H1 (cell line): ENCODE results near the gene ZDHHC20. TPM values are rescaled to one million over a fixed set of nuclear protein-coding genes. Genes with fewer than 3 reads are reported as not detected.

Experiments
- CTCF ChIA-PET: fragments of 300-600 bp; sonication (Branson Sonifier 250); formaldehyde crosslinking; loops from one replicate; lab custom pipeline; 2021; ENCODE audit not compliant: partially characterized antibody; lab: Charles Lee
- POLR2A ChIA-PET: fragments of 300-600 bp; sonication (Branson Sonifier 250); formaldehyde crosslinking; loops from one replicate; lab custom pipeline; 2021; ENCODE audit warnings: inconsistent platforms; ENCODE audit not compliant: partially characterized antibody; lab: Charles Lee
- DNase-seq, 2 experiments: peaks; one replicate each; pipeline versions ENCODE4 v3.0.0 to v3.0.0-alpha.2; 2010 to 2022; ENCODE audit warnings: low spot score in 2 of 2, low read depth in 1 of 2, mixed read lengths in 1 of 2
- FAIRE-seq: peaks from 2 replicates; lab custom pipeline; 2011; peaks lifted over from hg19 to GRCh38; lab: Jason Lieb, UNC
- H2AFZ ChIP-seq: 2 replicates; pipeline ENCODE4 v1.8.1; 2012; ENCODE audit warnings: low read length, inconsistent platforms
- H2AK5ac ChIP-seq: 2 replicates; pipeline ENCODE4 v1.6.1; 2013; ENCODE audit warnings: low read depth, low read length
- H2BK120ac ChIP-seq: replicated peaks from 2 replicates; pipeline ENCODE3; 2013; ENCODE audit warnings: low read depth, low read length, inconsistent platforms
- H2BK12ac ChIP-seq: 2 replicates; pipeline ENCODE4 v1.6.1; 2013; ENCODE audit warnings: low read depth, low read length
- H2BK15ac ChIP-seq: 2 replicates; pipeline ENCODE4 v1.6.1; 2013; ENCODE audit warnings: low read length
- H2BK20ac ChIP-seq: 2 replicates; pipeline ENCODE4 v1.6.1; 2013; ENCODE audit warnings: low read length
- H2BK5ac ChIP-seq: 2 replicates; pipeline ENCODE4 v1.6.1; 2013; ENCODE audit warnings: low read depth, low read length
- H3K14ac ChIP-seq: 2 replicates; pipeline ENCODE4 v1.6.1; 2013; ENCODE audit warnings: inconsistent platforms; ENCODE audit not compliant: insufficient read length
- H3K18ac ChIP-seq: 2 replicates; pipeline ENCODE4 v1.6.1; 2013; ENCODE audit warnings: low read length; ENCODE audit errors: extremely low read depth
- H3K23ac ChIP-seq: 2 replicates; pipeline ENCODE4 v1.6.1; 2013; ENCODE audit warnings: inconsistent platforms; ENCODE audit not compliant: insufficient read length
- H3K23me2 ChIP-seq: 2 replicates; pipeline ENCODE4 v1.6.1; 2013; ENCODE audit warnings: low read depth, low read length
- H3K27ac ChIP-seq: 2 replicates; pipeline ENCODE4 v1.6.1; 2011; ENCODE audit warnings: low read depth, low read length, inconsistent platforms
- H3K27me3 ChIP-seq, 4 experiments: replicated peaks in 1 of 4; 1 replicate in 1 of 4; 2 replicates in 3 of 4; pipeline versions ENCODE4 v1.6.1 to v1.8.1; 2011 to 2013; ENCODE audit warnings: low read length in 3 of 4, mild to moderate bottlenecking in 3 of 4, inconsistent platforms in 2 of 4, mixed read lengths in 2 of 4, moderate library complexity in 1 of 4; ENCODE audit not compliant: control insufficient read depth in 3 of 4, insufficient read depth in 3 of 4; ENCODE audit errors: extremely low read depth in 1 of 4
- H3K36me3 ChIP-seq, 4 experiments: 2 replicates each; pipeline versions ENCODE4 v1.6.1 to v1.8.1; 2011 to 2013; ENCODE audit warnings: mild to moderate bottlenecking in 4 of 4, low read length in 3 of 4, moderate library complexity in 2 of 4, control low read depth in 1 of 4, inconsistent platforms in 1 of 4; ENCODE audit not compliant: insufficient read depth in 4 of 4, control insufficient read depth in 2 of 4
- H3K4ac ChIP-seq: replicated peaks from 2 replicates; pipeline ENCODE3; 2013; ENCODE audit warnings: low read length, low read depth, mixed read lengths, inconsistent platforms; ENCODE audit not compliant: insufficient read length
- H3K4me1 ChIP-seq, 4 experiments: replicated peaks in 1 of 4; 1 replicate in 1 of 4; 2 replicates in 3 of 4; pipeline versions ENCODE4 v1.6.1 to v1.8.1; 2011 to 2013; ENCODE audit warnings: low read length in 3 of 4, inconsistent platforms in 2 of 4, mixed read lengths in 1 of 4; ENCODE audit not compliant: insufficient read depth in 4 of 4, control insufficient read depth in 3 of 4
- H3K4me2 ChIP-seq, 2 experiments: 2 replicates each; pipeline versions ENCODE4 v1.6.1 to v1.8.1; 2011 to 2013; ENCODE audit warnings: low read depth in 2 of 2, low read length in 2 of 2, control low read depth in 1 of 2, inconsistent platforms in 1 of 2, mild to moderate bottlenecking in 1 of 2; ENCODE audit not compliant: insufficient read depth in 1 of 2
- H3K4me3 ChIP-seq, 4 experiments: fragments of 200-600, 300-600 bp in 1 of 4; sonication (generic), shearing (Covaris generic), sonication (Bioruptor Twin) in 1 of 4; 2 replicates each; pipeline versions ENCODE4 v1.5.1 to v1.8.1; 2011 to 2016; ENCODE audit warnings: low read length in 4 of 4, low read depth in 3 of 4, control low read depth in 2 of 4, inconsistent platforms in 2 of 4, mild to moderate bottlenecking in 2 of 4, mixed read lengths in 1 of 4, moderate library complexity in 1 of 4; ENCODE audit not compliant: insufficient read depth in 2 of 4; ENCODE audit errors: extremely low read depth in 1 of 4
- H3K56ac ChIP-seq: replicated peaks from 2 replicates; pipeline ENCODE3; 2013; ENCODE audit warnings: low read depth, mild to moderate bottlenecking, mixed read lengths, low read length, inconsistent platforms; ENCODE audit not compliant: insufficient read length
- H3K79me1 ChIP-seq: 2 replicates; pipeline ENCODE4 v1.6.1; 2013; ENCODE audit warnings: low read depth, low read length, control low read depth
- H3K79me2 ChIP-seq, 2 experiments: 2 replicates each; pipeline versions ENCODE4 v1.6.1 to v1.8.1; 2012 to 2013; ENCODE audit warnings: low read length in 2 of 2, mild to moderate bottlenecking in 2 of 2, inconsistent platforms in 1 of 2; ENCODE audit not compliant: insufficient read depth in 2 of 2, control insufficient read depth in 1 of 2
- H3K9ac ChIP-seq, 4 experiments: replicated peaks in 1 of 4; 1 replicate in 1 of 4; 2 replicates in 3 of 4; pipeline versions ENCODE4 v1.6.1 to v1.8.1; 2011 to 2013; ENCODE audit warnings: low read depth in 3 of 4, low read length in 3 of 4, control low read depth in 2 of 4, mild to moderate bottlenecking in 2 of 4, moderate library complexity in 2 of 4, inconsistent platforms in 1 of 4; ENCODE audit errors: extremely low read depth in 1 of 4
- H3K9me3 ChIP-seq, 2 experiments: 2 replicates each; pipeline versions ENCODE4 v1.6.1 to v1.8.1; 2012 to 2013; ENCODE audit warnings: mild to moderate bottlenecking in 2 of 2, moderate library complexity in 2 of 2, control low read depth in 1 of 2, inconsistent platforms in 1 of 2, low read depth in 1 of 2, low read length in 1 of 2, mixed read lengths in 1 of 2; ENCODE audit not compliant: insufficient read depth in 2 of 2
- H4K20me1 ChIP-seq, 2 experiments: replicated peaks in 1 of 2; 2 replicates each; pipeline versions ENCODE3 to v1.8.1; 2011 to 2013; ENCODE audit warnings: inconsistent platforms in 2 of 2, low read length in 2 of 2, mild to moderate bottlenecking in 1 of 2; ENCODE audit not compliant: insufficient read depth in 2 of 2, control insufficient read depth in 1 of 2
- H4K5ac ChIP-seq: 2 replicates; pipeline ENCODE4 v1.6.1; 2013; ENCODE audit warnings: low read length, low read depth, mixed read lengths, inconsistent platforms; ENCODE audit not compliant: insufficient read length
- H4K8ac ChIP-seq: 2 replicates; pipeline ENCODE4 v1.8.0; 2013; ENCODE audit warnings: mild to moderate bottlenecking, moderate library complexity, low read length, inconsistent platforms; ENCODE audit not compliant: insufficient read depth; ENCODE audit errors: extremely low read depth
- H4K91ac ChIP-seq: replicated peaks from 2 replicates; pipeline ENCODE3; 2013; ENCODE audit warnings: low read length, mixed read lengths, inconsistent platforms; ENCODE audit not compliant: insufficient read length
- BACH1 ChIP-seq: IDR thresholded peaks from 2 replicates; pipeline ENCODE4 v1.6.1; 2012; ENCODE audit warnings: low read length, improper control_type of control experiment
- HDAC2 ChIP-seq, 2 experiments: fragments of 300-600 bp in 1 of 2; sonication (generic) in 1 of 2; IDR thresholded peaks; 2 replicates each; pipeline ENCODE4 v1.6.1; 2011 to 2012; ENCODE audit warnings: low read depth in 2 of 2, low read length in 2 of 2, mild to moderate bottlenecking in 2 of 2, moderate library complexity in 2 of 2, borderline replicate concordance in 1 of 2, inconsistent platforms in 1 of 2
- POLR2AphosphoS5 ChIP-seq: IDR thresholded peaks from 2 replicates; pipeline ENCODE4 v1.6.1; 2011; ENCODE audit warnings: low read depth, low read length
- RAD21 ChIP-seq, 2 experiments: IDR thresholded peaks in 1 of 2; conservative IDR thresholded peaks in 1 of 2; 2 replicates each; pipeline ENCODE4 v1.6.1; 2011; ENCODE audit warnings: low read depth in 2 of 2, low read length in 2 of 2, improper control_type of control experiment in 1 of 2, inconsistent platforms in 1 of 2, mild to moderate bottlenecking in 1 of 2, moderate library complexity in 1 of 2
- SAP30 ChIP-seq: fragments of 300-600 bp; sonication (generic); IDR thresholded peaks from 2 replicates; pipeline ENCODE4 v1.7.1; 2012; ENCODE audit warnings: low read length, moderate library complexity, mild to moderate bottlenecking, inconsistent platforms; ENCODE audit not compliant: insufficient read depth, insufficient replicate concordance
- SP1 ChIP-seq: IDR thresholded peaks from 2 replicates; pipeline ENCODE4 v1.6.1; 2011; ENCODE audit warnings: low read depth, low read length
- SP2 ChIP-seq: IDR thresholded peaks from 2 replicates; pipeline ENCODE4 v1.6.1; 2012; ENCODE audit warnings: mild to moderate bottlenecking, low read length, inconsistent platforms
- SUZ12 ChIP-seq: fragments of 200-600 bp; sonication (generic); IDR thresholded peaks from 2 replicates; pipeline ENCODE4 v1.6.1; 2012; ENCODE audit warnings: mild to moderate bottlenecking, inconsistent platforms, low read length, moderate library complexity, mixed read lengths
- USF2 ChIP-seq: IDR thresholded peaks from 2 replicates; pipeline ENCODE4 v1.6.1; 2011; ENCODE audit warnings: low read length, improper control_type of control experiment
- ZNF274 ChIP-seq: IDR thresholded peaks from 2 replicates; pipeline ENCODE4 v1.7.0; 2012; ENCODE audit warnings: low read length, borderline replicate concordance; ENCODE audit errors: extremely low read depth
- WGBS, 2 experiments: shearing (Covaris generic) in 1 of 2; methylation state at CpG; one replicate each; pipeline versions ENCODE4 v1.1.6 to v1.1.7; 2013 to 2015; ENCODE audit warnings: low lambda C conversion rate in 2 of 2, mixed read lengths in 2 of 2, inconsistent platforms in 1 of 2, low coverage in 1 of 2, missing lambda C conversion rate in 1 of 2; ENCODE audit not compliant: insufficient replicate concordance in 2 of 2, insufficient coverage in 1 of 2, insufficient read length in 1 of 2; ENCODE audit errors: extremely low coverage in 1 of 2, missing lambda C conversion rate in 1 of 2; 5-methylcytosine and 5-hydroxymethylcytosine counted together
- polyA plus RNA-seq, 7 experiments: library from polyadenylated mRNA; depleted of rRNA in 3 of 7; stranded (reverse) in 5 of 7; unstranded in 2 of 7; fragments of >200 nt in 5 of 7; fragments of 200-250 nt in 2 of 7; gene quantifications; 1 replicate in 5 of 7; 2 replicates in 1 of 7; 4 replicates in 1 of 7; pipeline versions ENCODE4 v1.2.1 to v1.2.3, GENCODE V29; 2011 to 2013; ENCODE audit warnings: missing spikeins in 2 of 7, mixed read lengths in 2 of 7
- total RNA-seq: library from RNA; stranded (reverse); fragmentation: NEBNext Ultra II Directional; extraction: Animal tissue kit (Norgen Biotek cat#: 25700); gene quantifications from 2 replicates; pipeline ENCODE4 v1.2.1, GENCODE V29; 2021

Gene ZDHHC20
- total and polyA plus RNA-seq, 2 of the 8 experiments (the other 6 are each of a cell fraction or from before 2014, with no cell fraction given): 16.4 to 89.0 TPM

GRCh38 chr13:21402586-21403307 is 56.4 kb downstream of the ZDHHC20 start:
- Histone ChIP-seq H3K9me3 (no peaks in the 10 kb centered on the region), H3K4me3 (no peak overlapping the region), H2BK15ac (no peak overlapping the region), H3K79me2 (no peaks in the 10 kb centered on the region), H3K14ac (no peak overlapping the region), H3K9ac (no peak overlapping the region), H3K4me1 (no peaks in the 10 kb centered on the region), H2AFZ (no peak overlapping the region), H2AK5ac (no peak overlapping the region), H4K5ac (no peak overlapping the region), H3K79me1 (no peaks in the 10 kb centered on the region), H4K20me1 (peaks cover 0 to 3% of the 10 kb centered on the region in 2 experiments), H3K4me2 (no peak overlapping the region), H4K8ac (no peak overlapping the region), H3K18ac (no peak overlapping the region), H3K4ac (no peak overlapping the region), H2BK120ac (no peak overlapping the region), H2BK5ac (no peak overlapping the region), H2BK20ac (no peak overlapping the region), H3K27me3 (no peaks in the 10 kb centered on the region), H4K91ac (no peak overlapping the region), H3K23ac (no peak overlapping the region), H3K27ac (no peak overlapping the region), H3K23me2 (no peaks in the 10 kb centered on the region), H3K36me3 (peaks cover 0 to 9% (median 2%) of the 10 kb centered on the region in 4 experiments; a peak in 2 of 8 replicates), H3K56ac (no peak overlapping the region), H2BK12ac (no peak overlapping the region)
- no peak for FAIRE-seq
- no peak for TF ChIP-seq SP2
- no peak for TF ChIP-seq SP1
- TF ChIP-seq POLR2AphosphoS5: no peak
- no peak for TF ChIP-seq HDAC2 (IDR thresholded peaks at IDR 0.05; ENCODE audit: borderline replicate concordance in 1 of 2, low read depth in 2 of 2, low read length in 2 of 2)
- TF ChIP-seq RAD21 (IDR thresholded peaks at IDR 0.05 in 1 of 2, conservative IDR thresholded peaks at IDR 0.05 in 1 of 2; ENCODE audit: low read depth in 2 of 2, low read length in 2 of 2): no peak
- no peak for TF ChIP-seq SUZ12
- TF ChIP-seq USF2: no peak
- no peak for TF ChIP-seq SAP30
- no peak for TF ChIP-seq ZNF274
- TF ChIP-seq BACH1: no peak
- ChIA-PET POLR2A (interaction anchor here (0.5 kb wide), 1 partner anchor 30 kb away, joined by 3 read pairs; no protein-coding TSS in a partner anchor), CTCF (no interaction called here)
- DNase-seq: no peak
- 96% methylated on average over 3 of the region's 3 CpGs; no CpG with 5 or more reads in 1 of the 2 experiments for WGBS, 2 experiments
